HG03432 (cell line): Measurements from ENCODE around the gene HEPN1.

Source experiments
- ATAC-seq: cut with Tn5 transposase; IDR thresholded peaks from one replicate; pipeline ENCODE4 v1.9.1; 2021; ENCODE audit warnings: mild to moderate bottlenecking, moderate library complexity; ENCODE audit not compliant: unreplicated experiment

HEPN1 gene

DNA sequence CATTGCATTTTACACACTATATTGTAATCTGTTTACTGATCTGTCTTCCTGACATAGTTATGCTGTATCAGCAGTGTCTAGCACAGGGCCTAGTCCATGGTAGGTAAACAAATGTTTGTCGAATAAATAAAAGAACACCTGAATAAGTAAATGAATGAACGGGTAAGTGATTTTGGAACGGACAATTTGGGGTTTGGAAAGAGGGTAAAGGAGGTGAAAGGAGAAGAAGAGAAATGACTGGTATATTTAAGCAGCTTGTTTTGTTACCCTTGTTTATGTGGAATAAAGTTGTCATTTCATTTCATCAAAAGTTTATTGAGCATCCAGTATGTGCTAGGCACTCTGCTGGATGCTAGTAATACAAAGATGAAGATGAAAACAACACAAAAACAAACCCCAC lies at the start of gene HEPN1:
TSS of gene HEPN1 (plus strand) at position 301 of the 400 bp plus-strand sequence.
- ATAC-seq, result no peak

DNA sequence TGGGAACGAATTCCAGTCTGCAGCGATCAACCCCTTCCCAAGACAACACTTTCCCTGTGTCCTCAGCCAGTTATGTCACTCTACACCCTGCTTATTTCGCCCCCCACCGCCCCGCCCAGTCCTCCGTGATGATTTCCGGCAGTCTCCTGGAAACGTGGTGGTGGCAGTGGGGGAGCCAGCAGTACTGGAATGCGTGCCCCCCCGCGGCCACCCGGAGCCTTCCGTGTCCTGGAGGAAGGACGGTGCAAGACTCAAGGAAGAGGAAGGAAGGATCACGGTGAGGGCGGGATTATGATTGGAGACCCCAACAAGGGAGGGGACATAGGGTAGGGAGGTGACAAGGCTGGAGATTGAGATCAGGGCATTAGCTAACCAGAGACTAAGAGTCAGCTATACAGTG lies 49.7 kb upstream of the HEPN1 start:
- ATAC-seq, result no peak

DNA sequence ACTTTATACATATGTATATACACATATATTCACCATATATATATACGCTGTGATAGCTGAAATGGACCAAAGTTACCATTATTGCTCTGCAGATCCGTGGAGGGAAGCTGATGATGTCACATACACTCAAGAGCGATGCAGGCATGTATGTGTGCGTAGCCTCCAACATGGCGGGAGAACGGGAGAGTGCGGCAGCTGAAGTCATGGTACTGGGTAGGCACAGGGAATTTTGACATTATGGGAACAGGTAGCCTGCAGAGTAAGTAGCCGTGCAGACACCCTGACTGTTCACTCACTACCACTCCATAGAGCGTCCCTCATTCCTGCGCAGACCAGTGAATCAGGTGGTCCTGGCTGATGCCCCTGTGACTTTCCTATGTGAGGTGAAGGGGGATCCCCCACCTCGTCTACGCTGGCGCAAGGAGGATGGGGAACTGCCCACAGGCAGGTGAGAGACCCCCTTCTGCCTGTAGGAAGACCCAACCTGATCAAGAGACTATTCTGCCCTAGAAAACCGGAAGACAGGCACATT lies 49.1 kb upstream of the HEPN1 start:
- ATAC-seq, result no peak

DNA sequence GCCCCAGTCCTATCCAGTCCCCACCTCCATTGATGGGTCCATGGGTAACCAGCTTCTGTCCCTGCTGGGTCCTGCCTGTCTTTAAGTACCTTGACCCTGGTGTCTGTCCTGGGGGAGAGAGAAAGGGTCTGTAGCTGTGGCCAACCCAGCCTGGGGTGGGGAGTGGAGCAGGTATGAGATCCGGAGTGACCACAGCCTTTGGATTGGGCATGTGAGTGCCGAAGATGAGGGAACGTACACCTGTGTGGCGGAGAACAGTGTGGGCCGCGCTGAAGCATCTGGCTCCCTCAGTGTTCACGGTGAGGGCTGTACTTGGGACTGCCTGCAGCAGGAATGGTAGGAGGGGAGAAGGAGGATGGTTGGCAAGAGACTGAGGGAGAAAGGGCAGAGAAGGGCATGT lies 48.6 kb upstream of the HEPN1 start:
- no peak for ATAC-seq

DNA sequence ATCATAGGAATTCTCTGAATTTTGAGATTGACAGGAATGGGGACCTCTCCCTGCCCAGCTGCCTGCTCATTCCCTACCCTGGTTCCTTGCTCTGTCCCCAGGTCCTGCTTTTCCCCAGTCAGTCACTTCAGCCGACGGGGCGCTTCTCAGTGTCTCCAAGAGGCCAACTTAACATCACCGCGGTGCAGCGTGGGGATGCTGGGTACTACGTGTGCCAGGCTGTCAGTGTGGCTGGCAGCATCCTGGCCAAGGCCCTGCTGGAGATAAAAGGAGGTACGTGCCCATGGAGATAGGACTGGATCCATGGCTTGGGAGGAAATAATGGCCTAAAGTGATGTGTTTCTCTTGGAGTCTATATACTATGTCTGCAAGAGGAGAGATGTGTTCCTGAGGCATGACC lies 46.8 kb upstream of the HEPN1 start:
- no peak for ATAC-seq

DNA sequence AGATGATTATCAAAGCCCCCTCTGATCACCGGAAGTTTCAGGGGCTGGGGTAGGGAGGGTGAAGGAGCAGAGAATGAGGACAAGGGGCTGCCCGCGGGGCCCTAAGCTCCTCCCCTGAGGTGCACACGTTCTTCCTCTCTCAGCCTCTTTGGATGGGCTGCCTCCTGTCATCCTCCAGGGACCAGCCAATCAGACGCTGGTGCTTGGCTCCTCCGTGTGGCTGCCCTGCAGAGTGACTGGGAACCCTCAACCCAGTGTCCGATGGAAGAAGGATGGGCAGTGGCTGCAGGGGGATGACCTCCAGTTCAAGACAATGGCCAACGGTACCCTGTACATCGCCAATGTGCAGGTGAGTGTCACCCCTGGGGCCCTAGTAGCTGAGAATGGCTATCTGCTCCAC lies 46.3 kb upstream of the HEPN1 start:
- no peak for ATAC-seq

DNA sequence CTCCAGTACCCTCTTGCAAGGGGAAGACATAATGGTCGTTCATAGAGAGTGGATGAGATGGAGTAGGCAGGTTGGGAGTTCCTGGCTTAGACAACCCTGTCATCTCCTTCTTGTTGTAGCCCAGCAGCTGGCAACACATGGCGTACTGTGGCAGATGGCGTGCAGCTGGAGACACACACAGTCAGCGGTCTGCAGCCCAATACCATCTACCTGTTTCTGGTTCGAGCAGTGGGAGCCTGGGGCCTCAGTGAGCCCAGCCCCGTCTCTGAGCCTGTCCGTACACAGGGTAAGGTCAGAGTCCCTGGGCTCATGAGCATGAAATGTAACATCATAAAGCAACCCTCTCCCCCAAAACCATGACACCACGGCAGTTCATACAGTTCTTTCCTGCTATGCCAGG lies 45.1 kb upstream of the HEPN1 start:
- ATAC-seq, result no peak

DNA sequence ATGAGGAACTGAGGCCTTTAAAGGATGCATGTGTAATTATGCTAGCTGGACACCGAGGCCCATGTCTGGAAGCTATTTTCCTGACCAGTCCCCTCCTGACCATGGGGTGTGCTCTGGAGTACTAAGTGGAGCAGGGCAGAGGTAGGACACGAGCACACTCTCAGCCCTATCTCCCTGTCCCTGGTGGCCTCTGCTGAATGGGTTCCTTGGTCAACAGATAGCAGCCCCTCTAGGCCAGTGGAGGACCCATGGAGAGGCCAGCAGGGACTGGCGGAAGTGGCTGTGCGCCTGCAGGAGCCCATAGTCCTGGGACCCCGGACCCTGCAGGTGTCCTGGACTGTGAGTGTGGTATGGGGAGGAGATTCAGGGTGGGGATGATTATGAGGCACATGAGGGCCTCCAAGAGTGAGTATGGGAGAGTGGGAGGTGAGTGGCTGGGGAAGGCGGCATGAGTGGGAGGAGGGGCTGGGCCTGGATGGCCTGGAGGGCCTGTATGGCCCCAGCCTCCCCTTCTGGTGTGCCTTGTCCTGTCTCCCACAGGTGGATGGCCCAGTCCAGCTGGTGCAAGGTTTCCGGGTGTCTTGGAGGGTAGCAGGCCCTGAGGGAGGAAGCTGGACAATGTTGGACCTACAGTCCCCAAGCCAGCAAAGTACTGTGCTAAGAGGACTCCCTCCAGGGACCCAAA lies 44.3 kb upstream of the HEPN1 start:
- no peak for ATAC-seq

DNA sequence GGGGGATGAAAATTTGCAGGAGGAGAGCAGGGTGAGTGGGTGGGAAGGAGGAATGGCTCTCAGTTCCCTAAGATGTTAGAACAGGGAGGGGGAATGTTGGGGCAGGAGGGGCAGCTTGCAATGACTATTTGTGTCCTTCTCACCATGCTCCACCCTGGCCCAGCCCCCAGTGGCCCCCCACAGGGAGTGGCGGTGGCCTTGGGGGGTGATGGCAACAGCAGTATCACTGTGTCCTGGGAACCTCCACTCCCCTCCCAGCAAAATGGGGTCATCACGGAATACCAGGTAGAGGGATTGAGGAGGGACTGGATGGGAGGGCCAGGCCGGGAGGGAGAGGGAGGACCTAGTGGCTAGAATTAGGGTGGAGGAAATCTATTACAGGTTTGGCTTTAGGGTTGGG lies 43.6 kb upstream of the HEPN1 start:
- ATAC-seq, result no peak

DNA sequence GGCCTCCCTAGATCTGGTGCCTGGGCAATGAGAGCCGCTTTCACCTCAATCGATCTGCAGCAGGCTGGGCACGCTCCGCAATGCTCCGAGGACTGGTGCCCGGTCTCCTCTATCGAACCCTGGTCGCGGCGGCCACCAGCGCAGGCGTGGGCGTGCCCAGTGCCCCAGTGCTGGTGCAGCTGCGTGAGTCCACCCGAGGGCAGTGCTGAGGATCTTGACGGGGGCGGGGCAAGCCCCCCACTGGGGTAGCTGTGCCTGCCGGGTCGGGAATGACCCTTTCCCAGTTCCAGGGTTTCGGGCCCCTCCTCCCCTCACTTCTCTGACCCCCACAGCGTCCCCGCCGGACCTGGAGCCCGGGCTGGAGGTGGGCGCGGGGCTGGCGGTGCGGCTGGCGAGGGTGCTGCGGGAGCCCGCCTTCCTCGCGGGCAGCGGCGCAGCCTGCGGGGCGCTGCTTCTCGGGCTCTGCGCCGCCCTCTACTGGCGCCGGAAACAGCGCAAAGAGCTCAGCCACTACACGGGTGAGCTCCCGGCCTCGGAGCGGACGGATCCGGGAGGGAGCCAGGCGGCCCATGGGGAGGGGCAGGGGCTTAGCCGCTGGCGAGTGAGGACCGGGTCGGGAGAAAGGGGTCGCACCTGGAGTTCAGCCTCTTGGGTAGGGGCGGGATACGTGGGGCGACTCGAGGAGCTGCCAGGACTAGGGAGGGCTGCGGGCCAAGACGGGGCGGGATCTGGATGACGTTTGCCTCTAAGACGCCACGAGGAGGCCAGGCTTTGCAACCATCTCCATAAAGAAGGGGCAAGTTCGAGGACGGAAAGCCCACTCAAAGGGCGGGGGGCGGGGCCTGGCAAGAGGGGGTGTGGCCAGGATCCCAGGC lies 42.9 kb upstream of the HEPN1 start:
- peak; percentile 95 for ATAC-seq

DNA sequence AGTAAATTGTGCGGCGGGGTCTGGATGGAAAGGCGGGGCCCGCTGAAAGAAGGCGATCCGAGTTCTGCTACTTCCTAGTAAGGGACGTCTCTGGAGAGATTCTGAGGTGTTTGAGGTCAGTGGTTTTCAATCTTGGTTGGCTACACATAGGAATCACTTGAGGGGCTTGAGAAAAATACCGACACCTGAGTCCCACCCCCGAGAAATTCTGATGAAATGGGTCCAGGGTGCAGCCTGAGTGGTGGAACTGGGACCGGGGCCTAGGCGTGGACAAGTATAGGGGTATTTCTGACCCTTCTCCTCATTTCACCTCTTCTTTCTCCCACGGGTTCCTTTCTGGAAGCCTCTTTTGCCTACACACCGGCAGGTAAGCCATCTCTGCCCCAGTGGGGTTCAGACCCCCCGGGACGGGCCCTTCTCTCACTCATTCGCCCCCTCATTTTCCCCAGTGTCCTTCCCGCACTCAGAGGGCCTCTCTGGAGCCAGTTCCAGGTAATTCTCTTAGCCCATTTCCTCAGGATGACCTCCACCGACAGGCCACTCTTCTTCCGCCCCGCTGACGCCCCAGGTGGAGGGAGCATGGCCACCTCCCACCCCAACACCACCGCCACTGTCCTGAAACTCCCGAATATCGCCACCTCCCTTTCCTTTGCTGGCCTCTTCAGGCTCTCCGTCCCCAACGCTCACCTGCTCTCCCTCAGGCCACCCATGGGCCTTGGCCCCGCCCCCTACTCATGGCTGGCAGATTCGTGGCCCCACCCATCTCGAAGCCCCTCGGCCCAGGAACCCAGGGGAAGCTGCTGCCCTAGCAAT lies 42.0 kb upstream of the HEPN1 start:
- ATAC-seq, result no peak

DNA sequence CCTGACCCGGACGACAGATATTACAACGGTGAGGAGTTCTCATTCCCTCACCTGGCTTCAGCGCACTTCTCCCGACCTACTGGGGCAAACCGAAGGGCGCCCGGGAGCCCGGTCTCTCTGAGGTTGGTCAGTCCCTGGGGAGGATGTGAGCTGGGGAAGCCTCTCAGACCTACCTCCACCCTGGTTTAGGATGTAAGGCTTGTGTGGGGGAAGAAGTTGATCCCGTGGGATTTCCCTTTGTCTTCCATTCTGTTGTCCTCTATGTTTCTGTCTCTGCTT lies 41.5 kb upstream of the HEPN1 start:
- no peak for ATAC-seq

DNA sequence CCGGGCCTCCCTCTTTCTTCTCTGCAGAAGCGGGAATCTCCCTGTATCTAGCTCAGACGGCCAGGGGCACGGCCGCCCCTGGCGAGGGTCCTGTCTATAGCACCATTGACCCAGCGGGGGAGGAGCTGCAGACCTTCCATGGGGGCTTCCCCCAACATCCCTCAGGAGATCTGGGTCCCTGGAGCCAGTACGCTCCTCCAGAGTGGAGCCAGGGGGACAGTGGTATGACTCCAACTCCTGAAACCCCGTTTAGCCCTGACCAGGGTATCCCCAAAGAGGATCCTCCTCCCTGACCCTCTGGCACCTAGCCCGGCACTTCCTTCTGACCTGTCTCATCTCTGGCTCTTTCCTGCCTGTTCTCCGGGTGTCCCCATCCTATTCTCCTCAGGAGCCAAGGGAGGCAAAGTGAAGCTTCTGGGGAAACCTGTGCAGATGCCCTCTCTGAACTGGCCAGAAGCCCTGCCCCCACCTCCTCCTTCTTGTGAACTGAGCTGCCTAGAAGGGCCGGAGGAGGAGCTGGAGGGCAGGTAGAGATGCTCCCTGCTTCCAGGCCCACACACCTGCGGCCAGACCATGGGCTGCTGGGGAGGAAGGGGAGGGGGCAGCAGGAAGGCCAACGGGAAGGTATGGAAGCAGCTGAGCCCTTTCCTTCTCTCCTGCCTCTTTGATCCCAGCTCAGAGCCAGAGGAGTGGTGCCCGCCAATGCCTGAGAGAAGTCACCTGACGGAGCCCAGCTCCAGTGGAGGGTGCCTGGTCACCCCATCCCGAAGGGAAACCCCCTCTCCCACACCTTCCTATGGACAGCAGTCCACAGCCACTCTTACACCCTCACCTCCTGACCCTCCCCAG lies 40.9 kb upstream of the HEPN1 start:
- ATAC-seq, result no peak

DNA sequence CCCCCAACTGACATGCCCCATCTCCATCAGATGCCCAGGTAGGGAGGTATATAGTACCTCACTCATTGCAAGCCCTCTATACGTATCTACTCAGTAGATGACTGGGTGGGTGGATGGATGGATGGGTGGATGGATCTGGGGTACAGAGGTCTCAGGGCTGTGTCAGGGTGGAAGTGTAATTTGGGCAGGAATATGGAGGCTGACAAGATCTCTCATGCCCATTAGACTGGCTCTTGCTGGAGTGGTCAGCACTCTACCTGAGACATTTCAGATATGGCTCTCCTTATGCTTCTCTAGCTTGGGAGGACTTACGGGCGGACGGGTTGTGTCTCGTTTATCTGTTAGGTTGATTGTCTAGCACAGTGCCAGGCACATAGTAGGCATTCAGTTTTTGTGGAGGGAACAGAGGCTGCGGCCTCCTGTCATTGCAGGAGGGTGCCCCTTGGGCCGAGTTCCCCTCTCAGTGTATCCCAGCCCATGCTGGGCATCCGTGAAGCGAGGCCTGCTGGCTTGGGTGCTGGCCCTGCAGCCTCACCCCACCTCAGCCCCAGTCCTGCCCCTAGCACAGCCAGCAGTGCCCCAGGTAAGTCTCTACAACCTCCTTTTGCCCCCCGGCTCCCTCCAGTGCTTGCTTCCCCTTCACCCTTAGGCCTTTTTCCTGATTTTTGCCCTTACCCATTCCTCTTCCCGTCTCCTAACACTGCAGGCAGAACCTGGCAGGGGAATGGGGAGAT lies 40.1 kb upstream of the HEPN1 start:
- no peak for ATAC-seq

DNA sequence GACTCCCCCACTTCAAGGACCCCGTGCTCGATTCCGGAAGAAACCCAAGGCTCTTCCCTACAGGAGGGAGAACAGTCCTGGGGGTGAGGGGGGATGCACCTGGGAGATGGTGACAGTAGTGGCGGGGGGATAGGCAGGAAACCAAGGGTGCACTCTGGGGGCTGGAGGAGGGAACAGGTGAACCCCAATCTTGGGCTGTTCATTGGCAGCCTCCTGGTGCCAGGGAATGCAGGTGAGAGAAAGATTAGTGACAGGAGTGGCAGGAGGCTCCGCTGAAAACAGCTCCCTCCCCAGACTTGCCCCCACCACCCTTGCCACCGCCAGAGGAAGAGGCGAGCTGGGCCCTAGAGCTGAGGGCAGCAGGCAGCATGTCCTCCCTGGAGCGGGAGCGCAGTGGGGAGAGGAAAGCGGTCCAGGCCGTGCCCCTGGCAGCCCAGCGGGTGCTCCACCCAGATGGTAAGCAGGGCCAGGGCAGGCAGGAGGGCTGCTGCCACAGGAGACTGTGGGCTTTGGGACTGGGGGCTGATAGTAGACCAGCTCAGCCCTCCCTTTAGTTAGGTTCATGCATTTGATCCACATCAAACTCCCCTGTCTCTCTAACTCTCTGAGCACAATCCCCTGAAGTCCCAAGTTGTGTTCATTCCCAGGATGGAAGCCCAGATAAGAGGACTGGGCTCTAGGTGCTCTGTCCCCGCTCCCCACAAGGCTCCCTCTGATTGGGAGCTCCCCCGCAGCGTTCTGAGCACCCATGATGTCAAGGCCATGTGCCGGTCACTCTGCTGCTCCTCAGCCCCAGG lies 39.4 kb upstream of the HEPN1 start:
- ATAC-seq, result no peak

DNA sequence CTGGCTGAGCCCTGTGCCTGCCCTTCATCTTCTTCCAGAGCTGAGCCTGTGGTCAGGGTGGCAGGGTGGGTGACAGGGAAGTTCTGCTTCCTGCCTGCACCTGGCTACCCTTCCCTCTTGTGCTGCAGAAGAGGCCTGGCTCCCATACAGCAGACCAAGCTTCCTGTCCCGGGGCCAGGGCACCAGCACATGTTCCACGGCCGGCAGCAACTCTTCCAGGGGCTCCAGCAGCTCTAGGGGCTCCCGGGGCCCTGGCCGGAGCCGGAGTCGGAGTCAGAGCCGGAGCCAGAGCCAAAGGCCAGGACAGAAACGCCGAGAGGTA lies 38.8 kb upstream of the HEPN1 start:
- no peak for ATAC-seq

DNA sequence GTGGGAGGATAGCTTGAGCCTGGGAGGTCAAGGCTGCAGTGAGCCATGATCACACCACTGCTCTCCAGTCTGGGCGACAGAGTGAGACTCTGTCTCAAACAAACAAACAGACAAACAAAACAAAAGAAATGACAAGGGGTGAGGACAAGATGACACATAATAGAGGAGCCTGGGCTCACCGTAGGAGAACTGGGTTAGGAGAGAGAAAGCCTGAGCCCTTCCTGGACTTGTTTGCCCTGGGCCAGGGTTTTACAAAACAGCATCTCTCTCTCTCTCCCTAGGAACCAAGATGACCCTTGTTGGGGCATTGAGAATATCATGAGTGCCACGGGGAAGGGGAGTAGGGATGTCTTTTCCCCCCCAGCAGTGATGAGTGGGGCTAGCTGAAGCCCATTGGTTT lies 38.1 kb upstream of the HEPN1 start:
- no peak for ATAC-seq

DNA sequence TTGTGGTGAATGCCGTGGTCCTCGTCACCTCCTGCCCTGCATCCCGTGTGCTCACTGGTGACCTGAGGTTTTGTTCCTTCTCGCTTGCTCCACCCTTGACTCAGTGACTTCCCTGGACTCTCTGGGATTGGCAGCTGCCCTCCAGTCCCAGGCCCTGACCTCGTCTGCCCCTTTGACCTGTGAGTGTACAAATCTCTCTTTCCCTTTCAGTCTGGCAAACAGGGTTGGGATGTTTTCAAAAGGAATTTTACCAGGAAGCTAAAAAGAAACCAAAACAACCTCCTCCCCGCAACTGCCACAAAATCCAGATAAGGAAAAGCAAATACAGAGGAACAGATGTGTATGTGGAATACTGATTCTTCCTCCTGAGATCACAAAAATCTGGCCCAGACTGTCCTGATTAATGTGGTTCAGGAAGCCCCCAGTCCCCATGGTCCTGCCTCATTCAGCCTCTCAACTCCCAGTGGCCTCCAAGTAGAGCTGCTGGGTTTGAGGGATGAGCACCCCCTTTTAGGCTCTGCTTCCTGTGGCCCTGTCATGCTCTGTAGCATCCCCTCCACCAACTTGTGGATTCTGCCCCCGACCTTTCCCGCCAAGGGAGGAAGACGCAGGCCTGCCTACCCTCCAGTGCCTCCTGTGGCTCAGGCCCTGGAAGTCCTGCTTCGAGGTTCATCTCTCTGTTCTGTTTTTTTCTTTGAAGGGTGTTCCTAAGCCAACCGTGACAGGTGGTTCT lies 36.5 kb upstream of the HEPN1 start:
- no peak for ATAC-seq

DNA sequence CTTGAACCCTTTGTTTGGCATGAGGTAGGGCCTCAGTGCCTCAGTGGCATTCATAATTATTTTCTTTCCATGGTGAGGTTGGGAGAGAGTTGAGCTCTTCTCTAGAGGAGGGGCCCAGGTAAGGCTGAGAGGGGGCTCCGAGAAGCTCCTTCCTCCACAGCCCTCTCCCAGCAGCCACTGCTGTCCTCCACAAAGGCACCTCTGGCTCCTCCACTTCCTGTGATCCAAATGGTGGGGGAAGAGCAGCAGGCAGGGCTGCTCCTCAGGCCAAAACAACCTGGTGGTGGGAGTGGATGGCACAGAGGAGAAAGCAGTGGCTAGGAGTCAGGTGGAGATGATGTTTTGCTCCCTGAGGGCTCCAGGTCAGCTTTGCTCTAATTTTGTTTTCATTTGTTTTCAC lies 34.7 kb upstream of the HEPN1 start:
- ATAC-seq, result no peak
